ENCODE results near the gene PRMT5.

The PRMT5 gene

DNA sequence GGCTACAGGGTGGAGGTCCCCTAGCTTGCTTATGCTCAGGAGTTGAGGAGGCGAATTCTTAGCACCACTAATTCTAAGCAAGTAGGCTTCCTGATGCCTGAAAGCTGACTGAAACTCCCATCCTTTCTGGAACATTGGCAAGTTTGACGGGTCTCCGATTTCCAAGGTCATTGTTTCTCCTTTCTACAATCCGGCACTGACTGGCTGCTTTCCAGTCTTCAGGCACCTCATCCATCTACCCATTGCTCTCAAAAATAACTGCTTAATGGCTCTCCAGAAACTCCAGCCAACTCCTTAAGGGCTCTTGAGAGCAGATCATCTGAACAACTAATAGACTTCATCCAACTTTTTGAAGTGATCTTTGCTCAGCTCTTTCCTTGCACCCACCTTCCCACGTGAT lies 32.8 kb downstream of the PRMT5 start:
- no peak for DNase-seq (ENCODE audit: extremely low read depth, low read depth)
- TF ChIP-seq, protein P1, sequence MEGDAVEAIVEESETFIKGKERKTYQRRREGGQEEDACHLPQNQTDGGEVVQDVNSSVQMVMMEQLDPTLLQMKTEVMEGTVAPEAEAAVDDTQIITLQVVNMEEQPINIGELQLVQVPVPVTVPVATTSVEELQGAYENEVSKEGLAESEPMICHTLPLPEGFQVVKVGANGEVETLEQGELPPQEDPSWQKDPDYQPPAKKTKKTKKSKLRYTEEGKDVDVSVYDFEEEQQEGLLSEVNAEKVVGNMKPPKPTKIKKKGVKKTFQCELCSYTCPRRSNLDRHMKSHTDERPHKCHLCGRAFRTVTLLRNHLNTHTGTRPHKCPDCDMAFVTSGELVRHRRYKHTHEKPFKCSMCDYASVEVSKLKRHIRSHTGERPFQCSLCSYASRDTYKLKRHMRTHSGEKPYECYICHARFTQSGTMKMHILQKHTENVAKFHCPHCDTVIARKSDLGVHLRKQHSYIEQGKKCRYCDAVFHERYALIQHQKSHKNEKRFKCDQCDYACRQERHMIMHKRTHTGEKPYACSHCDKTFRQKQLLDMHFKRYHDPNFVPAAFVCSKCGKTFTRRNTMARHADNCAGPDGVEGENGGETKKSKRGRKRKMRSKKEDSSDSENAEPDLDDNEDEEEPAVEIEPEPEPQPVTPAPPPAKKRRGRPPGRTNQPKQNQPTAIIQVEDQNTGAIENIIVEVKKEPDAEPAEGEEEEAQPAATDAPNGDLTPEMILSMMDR (IDR thresholded peaks at IDR 0.05; ENCODE audit: low read depth, low read length), result no peak

DNA sequence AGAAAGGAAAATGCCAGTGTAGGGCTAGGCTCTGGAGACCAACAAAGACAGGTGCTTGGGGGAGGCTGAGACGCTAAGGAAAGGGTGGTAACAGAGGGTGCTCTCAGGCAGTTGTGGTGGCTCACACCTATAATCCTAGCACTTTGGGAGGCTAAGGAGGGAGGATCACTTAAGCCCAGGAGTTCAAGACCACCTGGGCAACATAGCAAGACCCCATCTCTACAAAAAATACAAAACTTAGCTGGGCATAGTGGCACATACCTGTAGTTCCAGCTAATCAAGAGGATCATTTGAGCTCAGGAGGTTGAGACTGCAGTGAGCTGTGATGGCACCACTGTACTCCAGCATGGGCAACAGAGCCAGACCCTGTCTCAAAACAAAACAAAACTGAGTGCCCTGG lies 33.8 kb downstream of the PRMT5 start:
- TF ChIP-seq, protein P1 (IDR thresholded peaks at IDR 0.05; ENCODE audit: low read depth, low read length), result no peak
- DNase-seq (ENCODE audit: extremely low read depth, low read depth), result no peak

DNA sequence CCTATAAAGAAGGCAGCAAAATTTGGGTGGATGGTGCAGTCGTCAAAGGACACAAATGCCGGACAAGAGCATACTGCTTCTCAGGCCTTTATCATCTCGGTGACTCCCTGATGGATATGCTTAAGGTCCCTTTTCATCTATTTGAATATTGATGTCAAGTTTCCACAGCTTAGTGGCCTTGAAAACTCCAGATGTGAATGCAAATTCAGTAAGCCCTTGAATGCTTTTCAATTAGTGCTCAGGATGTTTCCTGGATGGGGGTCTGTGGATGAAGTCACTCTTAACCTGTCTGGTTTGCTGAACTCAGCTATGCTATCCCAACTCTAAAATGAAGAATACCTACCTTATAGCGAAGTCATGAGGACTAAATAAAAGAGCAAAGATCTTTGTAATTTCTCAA lies 35.5 kb downstream of the PRMT5 start:
- TF ChIP-seq, protein P1 (IDR thresholded peaks at IDR 0.05; ENCODE audit: low read depth, low read length), result no peak
- no peak for DNase-seq (ENCODE audit: extremely low read depth, low read depth)

DNA sequence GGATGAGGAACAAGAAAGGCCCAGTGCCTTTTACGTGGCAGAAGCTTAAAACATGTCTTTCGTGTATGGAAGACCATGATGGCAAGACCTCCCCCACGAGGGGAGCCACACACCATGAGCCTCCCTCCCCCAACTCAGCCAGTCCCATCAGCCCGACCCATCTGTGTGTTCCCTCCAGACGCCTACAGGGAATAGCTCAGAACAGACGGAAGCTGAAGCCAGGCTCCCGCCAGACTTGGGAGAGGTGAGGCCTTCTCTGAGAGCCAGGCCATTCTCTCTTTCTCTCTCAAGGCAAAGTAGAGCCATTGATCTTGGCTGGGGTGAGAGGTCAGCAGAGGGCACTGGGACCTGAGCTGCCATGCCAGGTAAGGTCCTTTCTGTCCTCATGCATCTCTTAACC lies 36.7 kb downstream of the PRMT5 start:
- DNase-seq (ENCODE audit: extremely low read depth, low read depth), result no peak
- TF ChIP-seq, protein P1 (IDR thresholded peaks at IDR 0.05; ENCODE audit: low read depth, low read length), result no peak

DNA sequence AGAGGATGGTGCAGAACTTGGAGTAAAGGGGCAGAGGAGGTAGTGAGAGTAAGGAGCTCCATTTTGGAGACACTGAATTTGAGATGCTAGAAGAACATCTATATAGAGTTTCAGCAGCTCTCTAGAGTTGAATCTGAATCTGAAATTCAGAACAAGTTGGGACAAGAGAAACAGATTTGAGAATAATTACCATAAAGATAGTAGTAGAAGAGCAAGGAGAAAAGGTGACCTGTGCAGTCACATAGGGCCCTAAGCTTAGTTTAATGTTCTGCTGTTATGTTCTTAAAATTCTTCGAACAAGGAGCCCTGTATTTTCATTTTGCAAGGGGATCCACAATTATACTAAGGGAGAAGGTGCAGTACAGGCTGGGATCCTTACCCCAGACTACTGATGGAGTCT lies 38.8 kb downstream of the PRMT5 start:
- TF ChIP-seq, protein P1 (IDR thresholded peaks at IDR 0.05; ENCODE audit: low read depth, low read length), result no peak
- DNase-seq (ENCODE audit: extremely low read depth, low read depth), result no peak

DNA sequence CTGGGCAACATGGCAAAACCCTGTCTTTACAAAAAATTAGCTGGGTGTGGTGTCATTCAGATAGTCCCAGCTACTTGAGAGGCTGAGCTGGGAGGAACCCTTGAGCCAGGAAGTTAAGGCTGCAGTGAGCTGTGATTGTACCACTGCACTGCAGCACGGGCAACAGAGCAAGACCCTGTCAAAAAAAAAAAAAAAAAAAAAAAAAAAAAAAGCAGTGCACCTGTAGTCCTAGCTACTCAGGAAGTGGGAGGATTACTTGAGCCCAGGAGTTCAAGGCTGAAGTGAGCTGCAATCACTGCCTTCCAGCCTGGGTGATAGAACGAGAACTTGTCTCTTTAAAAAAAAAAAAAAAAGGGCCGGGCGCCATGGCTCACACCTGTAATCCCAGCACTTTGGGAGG lies 40.5 kb downstream of the PRMT5 start:
- no peak for DNase-seq (ENCODE audit: extremely low read depth, low read depth)
- TF ChIP-seq, protein P1 (IDR thresholded peaks at IDR 0.05; ENCODE audit: low read depth, low read length), result no peak

DNA sequence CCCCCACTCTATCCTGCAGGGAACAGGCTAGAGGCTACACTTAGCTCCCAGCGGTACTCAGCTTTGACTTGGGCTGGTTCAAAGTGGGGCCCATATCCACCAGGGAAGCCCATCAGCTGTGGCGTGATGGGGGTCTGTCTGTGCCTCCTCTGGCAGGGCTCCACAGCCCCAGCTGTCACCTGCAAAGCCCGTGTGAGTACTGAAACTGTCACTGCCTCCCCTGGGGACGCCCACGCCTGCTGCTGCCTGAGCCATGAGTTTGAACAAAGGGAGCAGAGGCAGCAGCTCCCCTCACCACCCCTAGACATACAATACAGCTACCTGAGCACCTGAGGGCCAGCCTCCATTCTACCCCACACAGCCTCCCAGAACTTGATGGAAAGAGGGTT lies 41.2 kb downstream of the PRMT5 start:
- TF ChIP-seq, protein P1 (IDR thresholded peaks at IDR 0.05; ENCODE audit: low read depth, low read length), result no peak
- DNase-seq (ENCODE audit: extremely low read depth, low read depth), result no peak
